Activated naive CD4-positive, alpha-beta T cell treated with Interleukin-2 at 50 U/mL for 16 hours (primary cell): ENCODE measurements around the gene ZNF500.
A peak's percentile ranks its signal among the peaks of the same experiment; 100 is the strongest.
"Not testable (repeated sequence)": the region's sequence is repeated elsewhere in the genome, so short reads cannot be mapped to it uniquely, and the experiment has no call there.

Source experiments
- DNase-seq: peaks from one replicate; pipeline ENCODE4 v3.0.0-alpha.2; 2020

ZNF500 gene

GRCh38 chr16:4738370-4738769 lies 28.6 kb downstream of the ZNF500 start:
- not testable (repeated sequence) for DNase-seq

GRCh38 chr16:4737545-4737944 lies 29.4 kb downstream of the ZNF500 start:
- no peak for DNase-seq

GRCh38 chr16:4736546-4736945 lies 30.4 kb downstream of the ZNF500 start:
- no peak for DNase-seq

- peak; percentile 92 for DNase-seq
Measured at GRCh38 chr16:4734730-4735535, 32.0 kb downstream of the ZNF500 start.

GRCh38 chr16:4734063-4734729 lies 32.8 kb downstream of the ZNF500 start, which contains the start of the genes ANKS3 and DNAAF8:
ANKS3 (minus strand) TSS chr16:4734271; CDS start chr16:4730149, 4,122 bp downstream.
DNAAF8 (plus strand) TSS chr16:4734537; CDS start chr16:4736515, 1,978 bp downstream.
- DNase-seq = peak; percentile 86

- peak; percentile 35 for DNase-seq
Measured at GRCh38 chr16:4733747-4734062, 33.3 kb downstream of the ZNF500 start.

- DNase-seq = no peak
Measured at GRCh38 chr16:4733211-4733742, 33.7 kb downstream of the ZNF500 start.

- no peak for DNase-seq
Measured at GRCh38 chr16:4729876-4730275, 37.1 kb downstream of the ZNF500 start.

- no peak for DNase-seq
Measured at GRCh38 chr16:4728676-4729075, 38.3 kb downstream of the ZNF500 start.

GRCh38 chr16:4726616-4727015 lies 40.3 kb downstream of the ZNF500 start:
- no peak for DNase-seq

GRCh38 chr16:4724661-4725270 lies 42.2 kb downstream of the ZNF500 start:
- DNase-seq = no peak

GRCh38 chr16:4723071-4723767 lies 43.7 kb downstream of the ZNF500 start:
- no peak for DNase-seq

GRCh38 chr16:4718466-4718865 lies 48.5 kb downstream of the ZNF500 start:
- no peak for DNase-seq

GRCh38 chr16:4714996-4715395 lies 52.0 kb downstream of the ZNF500 start:
- DNase-seq = no peak

GRCh38 chr16:4713663-4714501 lies 53.1 kb downstream of the ZNF500 start:
- no peak for DNase-seq

GRCh38 chr16:4709481-4709880 lies 57.5 kb downstream of the ZNF500 start:
- DNase-seq = no peak

GRCh38 chr16:4706871-4707270 lies 60.1 kb downstream of the ZNF500 start:
- DNase-seq = no peak

- no peak for DNase-seq
Measured at GRCh38 chr16:4704913-4705312, 62.0 kb downstream of the ZNF500 start.

- no peak for DNase-seq
Measured at GRCh38 chr16:4704491-4704890, 62.5 kb downstream of the ZNF500 start.

GRCh38 chr16:4703906-4704305 lies 63.1 kb downstream of the ZNF500 start:
- DNase-seq = no peak

- no peak for DNase-seq
Measured at GRCh38 chr16:4702466-4702808, 64.5 kb downstream of the ZNF500 start.

GRCh38 chr16:4701791-4702465 lies 65.0 kb downstream of the ZNF500 start:
- DNase-seq = no peak
